ENCODE measurements around the gene CCNL2. TPM values are rescaled to one million over a fixed set of nuclear protein-coding genes. Genes with fewer than 3 reads are reported as not detected.
"Not testable (repeated sequence)": the region's sequence is repeated elsewhere in the genome, so short reads cannot be mapped to it uniquely, and the experiment has no call there.

The CCNL2 gene
- total RNA-seq (2014; rRNA removed; shearing (Covaris generic); ENCODE audit: low replicate concordance): 97.9 and 152 TPM in 2 replicates

DNA sequence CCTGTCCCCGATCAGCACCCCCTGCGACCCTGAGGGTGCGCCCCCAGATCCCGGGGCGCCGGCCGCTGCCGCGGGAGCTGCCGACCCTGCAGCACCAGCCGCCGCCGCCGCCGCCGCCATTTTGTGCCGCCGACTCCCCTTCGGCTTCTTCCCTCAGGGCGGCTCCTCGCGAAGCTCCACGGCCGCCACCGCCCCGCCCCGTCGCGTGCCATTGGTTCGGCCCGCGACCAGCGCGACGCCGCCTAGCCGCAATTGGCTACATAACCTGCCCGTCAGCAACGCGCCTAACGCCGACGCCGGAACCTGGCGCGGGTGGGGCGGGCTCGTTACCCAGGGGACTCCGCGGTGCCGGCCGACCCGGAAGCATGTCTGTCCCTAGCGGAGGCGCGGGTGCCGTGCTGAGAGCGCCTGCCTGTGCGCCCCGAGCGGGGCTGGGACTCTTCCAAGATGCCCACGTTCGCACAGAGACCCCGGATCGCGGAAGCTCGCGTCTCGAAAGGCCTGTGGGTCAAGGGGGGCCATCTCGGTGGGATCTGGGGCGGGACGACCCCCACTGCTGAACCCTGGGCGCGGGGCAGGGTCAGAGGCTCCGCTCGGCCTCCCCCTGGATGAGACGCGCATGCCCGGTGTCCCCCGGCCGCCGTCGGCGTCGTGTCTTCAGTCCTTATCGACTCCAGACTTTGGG, at the start of gene CCNL2:
Gene CCNL2, minus strand, starts transcription at position 149 of the 685 bp plus-strand sequence. Its CDS starts 29 bp downstream, at position 120.
- peaks cover 32% of the 10 kb centered on the region for H3K4me1 ChIP-seq (ENCODE audit: low read length)
- peak within 1 kb of the TSS; percentile 71 for H3K27ac ChIP-seq (ENCODE audit: low read length)
- H3K4me3 ChIP-seq (ENCODE audit: low read length): peak within 1 kb of the TSS; percentile 96
- DNase-seq: peak; percentile 100
- no peak within 1 kb of the TSS for H2AFZ ChIP-seq (ENCODE audit: low read length)
- peaks cover 56% of the 10 kb centered on the region for H3K79me2 ChIP-seq (ENCODE audit: low read length)
- peaks cover 16% of the 10 kb centered on the region; the same call in 1 of the 2 replicates for H4K20me1 ChIP-seq (ENCODE audit: insufficient read depth, low read depth, low read length)
- H3K4me2 ChIP-seq (ENCODE audit: low read depth, low read length, poor library complexity, severe bottlenecking): peak within 1 kb of the TSS; percentile 76
- H3K9me3 ChIP-seq (ENCODE audit: low read length): no peaks in the 10 kb centered on the region
- H3K9me2 ChIP-seq (replicated peaks; ENCODE audit: insufficient read depth, low read length): no peaks in the 10 kb centered on the region
- no peaks in the 10 kb centered on the region for H3K27me3 ChIP-seq (ENCODE audit: low read length)
- H3K36me3 ChIP-seq (ENCODE audit: insufficient read depth, low read length): peaks cover 40% of the 10 kb centered on the region
- peak within 1 kb of the TSS; percentile 99 for H3K9ac ChIP-seq (ENCODE audit: low read length)

DNA sequence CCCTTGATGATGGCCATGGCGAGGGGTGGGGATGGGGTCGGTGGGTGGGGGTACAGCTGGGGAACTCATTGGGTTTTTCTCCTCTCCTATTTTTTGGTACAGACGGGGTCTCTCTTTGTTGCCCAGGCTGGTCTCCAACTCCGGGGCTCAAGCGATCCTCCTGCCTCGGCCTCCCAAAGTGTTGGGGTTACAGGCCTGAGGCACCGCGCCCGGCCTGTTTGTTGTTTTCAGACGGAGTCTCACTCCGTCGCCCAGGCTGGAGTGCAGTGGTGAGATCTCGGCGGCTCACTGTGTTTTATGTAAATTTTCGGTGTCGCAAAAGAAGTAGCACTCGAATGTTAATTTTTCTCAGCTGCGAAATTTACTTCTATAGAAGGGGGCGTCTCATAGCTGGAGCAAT, 47.5 kb upstream of the CCNL2 start:
- H3K4me2 ChIP-seq (ENCODE audit: low read depth, low read length, poor library complexity, severe bottlenecking); H3K4me3 ChIP-seq (ENCODE audit: low read length); H3K9ac ChIP-seq (ENCODE audit: low read length); H3K27me3 ChIP-seq (ENCODE audit: low read length); H3K4me1 ChIP-seq (ENCODE audit: low read length); DNase-seq; H4K20me1 ChIP-seq (ENCODE audit: insufficient read depth, low read depth, low read length); H3K36me3 ChIP-seq (ENCODE audit: insufficient read depth, low read length); H3K27ac ChIP-seq (ENCODE audit: low read length); H3K9me2 ChIP-seq (replicated peaks; ENCODE audit: insufficient read depth, low read length); H3K79me2 ChIP-seq (ENCODE audit: low read length); H2AFZ ChIP-seq (ENCODE audit: low read length); H3K9me3 ChIP-seq (ENCODE audit: low read length): not testable (repeated sequence)

DNA sequence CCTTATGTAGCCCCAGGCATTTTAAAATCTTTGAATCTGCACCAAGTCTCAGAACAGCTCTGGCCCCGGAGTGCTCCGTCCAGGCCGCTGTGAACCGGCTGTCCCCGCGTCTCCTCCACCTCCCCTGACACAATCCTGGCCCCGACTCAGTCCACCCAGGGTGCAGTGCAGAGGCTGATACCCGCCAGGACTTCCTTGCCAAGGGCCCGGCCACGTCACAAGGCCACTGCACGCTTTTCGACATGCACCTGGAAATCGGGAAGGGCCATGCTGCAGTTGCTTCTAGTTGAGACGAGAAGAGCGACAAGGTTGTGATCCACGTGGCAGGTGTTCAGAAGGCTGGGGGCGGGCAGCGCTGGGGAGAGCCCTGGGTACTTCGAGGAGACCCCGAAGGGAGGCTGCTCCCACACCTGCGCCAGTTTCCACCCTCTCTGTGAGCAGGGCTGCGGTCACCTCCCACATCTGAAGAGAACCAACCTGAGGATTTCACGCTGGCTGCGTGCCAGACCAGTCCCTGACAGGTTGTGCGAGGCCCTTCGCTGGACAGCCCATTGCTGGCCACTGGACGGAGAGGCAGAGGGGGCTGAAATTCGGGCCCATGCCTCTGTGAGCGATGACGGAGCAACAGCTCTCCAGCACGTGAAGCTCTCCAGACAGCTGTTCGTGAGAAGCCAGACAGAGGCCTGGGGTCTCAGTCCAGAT, 43.1 kb upstream of the CCNL2 start:
- H3K27ac ChIP-seq (ENCODE audit: low read length): no peak overlapping the region
- no peaks in the 10 kb centered on the region for H4K20me1 ChIP-seq (ENCODE audit: insufficient read depth, low read depth, low read length)
- no peak overlapping the region for H2AFZ ChIP-seq (ENCODE audit: low read length)
- no peak overlapping the region for H3K4me2 ChIP-seq (ENCODE audit: low read depth, low read length, poor library complexity, severe bottlenecking)
- peaks cover 7% of the 10 kb centered on the region; the same call in 1 of the 2 replicates for H3K4me1 ChIP-seq (ENCODE audit: low read length)
- H3K9me3 ChIP-seq (ENCODE audit: low read length): no peaks in the 10 kb centered on the region
- no peaks in the 10 kb centered on the region for H3K27me3 ChIP-seq (ENCODE audit: low read length)
- H3K79me2 ChIP-seq (ENCODE audit: low read length): no peaks in the 10 kb centered on the region
- no peak overlapping the region for H3K4me3 ChIP-seq (ENCODE audit: low read length)
- no peaks in the 10 kb centered on the region for H3K9me2 ChIP-seq (replicated peaks; ENCODE audit: insufficient read depth, low read length)
- no peak overlapping the region for H3K9ac ChIP-seq (ENCODE audit: low read length)
- H3K36me3 ChIP-seq (ENCODE audit: insufficient read depth, low read length): no peaks in the 10 kb centered on the region
- DNase-seq: no peak

- Histone ChIP-seq H3K4me1 (ENCODE audit: low read length) (peaks cover 7% of the 10 kb centered on the region; the same call in 1 of the 2 replicates), H3K79me2 (ENCODE audit: low read length) (no peaks in the 10 kb centered on the region), H3K36me3 (ENCODE audit: insufficient read depth, low read length) (no peaks in the 10 kb centered on the region), H3K4me2 (ENCODE audit: low read depth, low read length, poor library complexity, severe bottlenecking) (no peak overlapping the region), H3K4me3 (ENCODE audit: low read length) (no peak overlapping the region), H3K9me3 (ENCODE audit: low read length) (no peaks in the 10 kb centered on the region), H3K9ac (ENCODE audit: low read length) (no peak overlapping the region), H2AFZ (ENCODE audit: low read length) (peak overlapping the region; percentile 69; the same call in 1 of the 2 replicates), H4K20me1 (ENCODE audit: insufficient read depth, low read depth, low read length) (no peaks in the 10 kb centered on the region), H3K27ac (ENCODE audit: low read length) (no peak overlapping the region), H3K9me2 (replicated peaks; ENCODE audit: insufficient read depth, low read length) (no peaks in the 10 kb centered on the region), H3K27me3 (ENCODE audit: low read length) (no peaks in the 10 kb centered on the region)
- DNase-seq: peak; percentile 81
Measured at GRCh38 chr1:1441002-1441888, 42.1 kb upstream of the CCNL2 start.

DNA sequence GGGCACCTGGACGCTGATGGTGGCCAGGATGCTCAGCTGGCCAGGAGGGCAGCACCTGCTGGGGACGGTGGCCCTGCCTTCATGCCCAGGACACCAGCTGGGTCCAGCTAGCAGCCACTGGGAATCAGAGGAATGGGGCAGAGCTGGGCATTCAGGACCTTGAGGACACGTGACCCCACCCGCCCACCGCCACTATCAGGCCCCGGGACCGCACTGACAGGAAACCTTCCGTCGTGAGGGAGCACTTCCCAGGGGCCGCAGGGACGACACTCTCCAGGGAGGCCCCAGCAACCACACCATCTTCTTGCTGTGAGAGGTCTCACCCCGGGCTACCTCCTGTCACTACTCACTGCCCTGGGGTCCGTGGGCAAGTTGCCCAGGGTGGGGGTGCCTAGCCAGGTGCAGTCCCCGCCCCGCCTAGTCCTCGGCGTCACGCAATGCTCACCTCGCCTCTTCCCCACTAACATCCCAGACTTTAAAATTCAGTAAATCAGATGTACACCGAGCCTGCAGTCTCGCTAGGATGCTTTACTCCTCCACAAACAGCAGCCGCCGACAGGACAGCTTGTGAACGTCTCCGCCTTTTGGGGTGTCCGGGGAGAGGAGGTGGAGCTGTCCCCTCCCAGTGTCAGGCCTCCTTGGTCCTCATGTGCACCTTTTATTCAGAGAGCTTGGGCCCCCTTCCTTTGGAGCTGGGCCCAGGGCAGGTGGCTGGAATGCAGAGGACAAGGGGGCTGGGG, 41.3 kb upstream of the CCNL2 start:
- Histone ChIP-seq H2AFZ (ENCODE audit: low read length) (no peak overlapping the region), H3K36me3 (ENCODE audit: insufficient read depth, low read length) (no peaks in the 10 kb centered on the region), H3K79me2 (ENCODE audit: low read length) (no peaks in the 10 kb centered on the region), H4K20me1 (ENCODE audit: insufficient read depth, low read depth, low read length) (no peaks in the 10 kb centered on the region), H3K27me3 (ENCODE audit: low read length) (no peaks in the 10 kb centered on the region), H3K27ac (ENCODE audit: low read length) (no peak overlapping the region), H3K9ac (ENCODE audit: low read length) (no peak overlapping the region), H3K9me3 (ENCODE audit: low read length) (no peaks in the 10 kb centered on the region), H3K4me3 (ENCODE audit: low read length) (no peak overlapping the region), H3K4me1 (ENCODE audit: low read length) (peaks cover 7% of the 10 kb centered on the region; the same call in 1 of the 2 replicates), H3K9me2 (replicated peaks; ENCODE audit: insufficient read depth, low read length) (no peaks in the 10 kb centered on the region), H3K4me2 (ENCODE audit: low read depth, low read length, poor library complexity, severe bottlenecking) (no peak overlapping the region)
- DNase-seq: no peak

GRCh38 chr1:1439546-1440261, 40.6 kb upstream of the CCNL2 start:
- Histone ChIP-seq H2AFZ (ENCODE audit: low read length) (no peak overlapping the region), H3K27me3 (ENCODE audit: low read length) (no peaks in the 10 kb centered on the region), H3K36me3 (ENCODE audit: insufficient read depth, low read length) (no peaks in the 10 kb centered on the region), H4K20me1 (ENCODE audit: insufficient read depth, low read depth, low read length) (no peaks in the 10 kb centered on the region), H3K9ac (ENCODE audit: low read length) (no peak overlapping the region), H3K4me2 (ENCODE audit: low read depth, low read length, poor library complexity, severe bottlenecking) (no peak overlapping the region), H3K79me2 (ENCODE audit: low read length) (no peaks in the 10 kb centered on the region), H3K27ac (ENCODE audit: low read length) (no peak overlapping the region), H3K4me1 (ENCODE audit: low read length) (peaks cover 7% of the 10 kb centered on the region; the same call in 1 of the 2 replicates), H3K9me3 (ENCODE audit: low read length) (no peaks in the 10 kb centered on the region), H3K4me3 (ENCODE audit: low read length) (no peak overlapping the region), H3K9me2 (replicated peaks; ENCODE audit: insufficient read depth, low read length) (no peaks in the 10 kb centered on the region)
- no peak for DNase-seq

DNA sequence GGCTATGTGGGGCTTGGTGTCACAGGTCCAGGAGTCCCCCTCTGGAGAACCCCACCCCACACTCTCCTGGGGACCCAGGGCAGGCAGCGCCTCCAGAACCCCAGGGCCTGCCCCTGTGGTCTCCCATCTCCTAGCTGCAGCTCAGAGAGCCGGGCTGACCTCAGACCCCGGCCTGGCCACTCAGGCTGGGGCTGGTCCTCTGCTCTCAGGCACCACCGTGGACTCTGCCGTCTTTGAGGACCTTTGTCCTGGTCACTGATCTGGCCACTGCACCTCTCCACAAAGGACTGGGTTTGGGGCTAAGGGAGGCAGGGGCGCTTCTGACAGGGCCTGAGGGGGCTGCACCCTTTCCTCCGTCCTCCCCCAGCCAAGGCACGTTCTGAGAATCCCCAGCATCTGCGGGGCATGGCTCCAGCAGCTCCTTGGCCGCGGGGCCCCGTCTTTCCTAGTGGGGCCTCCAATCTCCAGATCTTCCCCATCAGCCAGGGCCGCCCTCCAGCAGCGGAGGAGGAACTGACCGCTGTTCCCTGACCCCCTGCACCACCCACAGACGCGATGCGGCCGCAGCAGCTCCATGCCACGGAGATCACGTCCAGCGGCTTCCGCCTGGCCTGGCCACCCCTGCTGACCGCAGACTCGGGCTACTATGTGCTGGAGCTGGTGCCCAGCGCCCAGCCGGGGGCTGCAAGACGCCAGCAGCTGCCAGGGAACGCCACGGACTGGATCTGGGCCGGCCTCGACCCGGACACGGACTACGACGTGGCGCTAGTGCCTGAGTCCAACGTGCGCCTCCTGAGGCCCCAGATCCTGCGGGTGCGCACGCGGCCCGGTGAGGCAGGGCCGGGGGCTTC, 39.6 kb upstream of the CCNL2 start:
- Histone ChIP-seq H3K27me3 (ENCODE audit: low read length) (no peaks in the 10 kb centered on the region), H3K9me2 (replicated peaks; ENCODE audit: insufficient read depth, low read length) (no peaks in the 10 kb centered on the region), H4K20me1 (ENCODE audit: insufficient read depth, low read depth, low read length) (no peaks in the 10 kb centered on the region), H2AFZ (ENCODE audit: low read length) (no peak overlapping the region), H3K4me3 (ENCODE audit: low read length) (no peak overlapping the region), H3K4me2 (ENCODE audit: low read depth, low read length, poor library complexity, severe bottlenecking) (no peak overlapping the region), H3K27ac (ENCODE audit: low read length) (no peak overlapping the region), H3K79me2 (ENCODE audit: low read length) (no peaks in the 10 kb centered on the region), H3K4me1 (ENCODE audit: low read length) (peaks cover 7% of the 10 kb centered on the region; the same call in 1 of the 2 replicates), H3K36me3 (ENCODE audit: insufficient read depth, low read length) (no peaks in the 10 kb centered on the region), H3K9ac (ENCODE audit: low read length) (no peak overlapping the region), H3K9me3 (ENCODE audit: low read length) (no peaks in the 10 kb centered on the region)
- DNase-seq: no peak

All from Karpas-422 (cell line).